Measurements from ENCODE around the gene KRTAP10-3. TPM values are rescaled to one million over a fixed set of nuclear protein-coding genes. Genes with fewer than 3 reads are reported as not detected.

Gene KRTAP10-3
- total and polyA plus RNA-seq, 9 of the 15 experiments (the other 6 are each of a cell fraction or from before 2014, with no cell fraction given): not detected

DNA sequence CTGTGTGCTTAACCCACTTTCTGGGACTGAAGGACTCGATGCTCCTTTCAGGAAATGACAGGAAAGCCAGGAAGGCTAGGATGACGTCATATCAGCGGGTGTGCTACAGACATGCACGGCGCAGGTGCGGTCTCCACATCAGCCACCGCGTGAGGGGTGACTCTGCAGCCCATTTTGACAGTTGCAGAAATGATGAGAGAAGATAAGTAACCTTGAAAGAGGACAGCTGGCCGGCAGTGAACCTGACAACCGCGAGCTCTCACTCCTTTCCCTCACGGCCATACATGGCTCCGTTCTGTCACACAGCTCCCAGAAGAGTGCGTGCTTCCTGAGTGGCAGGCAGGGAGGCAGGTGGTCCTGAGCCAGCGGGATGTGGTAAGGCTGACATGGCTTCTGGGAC is 23.5 kb upstream of the KRTAP10-3 start (continued):
- TF ChIP-seq, protein P1, sequence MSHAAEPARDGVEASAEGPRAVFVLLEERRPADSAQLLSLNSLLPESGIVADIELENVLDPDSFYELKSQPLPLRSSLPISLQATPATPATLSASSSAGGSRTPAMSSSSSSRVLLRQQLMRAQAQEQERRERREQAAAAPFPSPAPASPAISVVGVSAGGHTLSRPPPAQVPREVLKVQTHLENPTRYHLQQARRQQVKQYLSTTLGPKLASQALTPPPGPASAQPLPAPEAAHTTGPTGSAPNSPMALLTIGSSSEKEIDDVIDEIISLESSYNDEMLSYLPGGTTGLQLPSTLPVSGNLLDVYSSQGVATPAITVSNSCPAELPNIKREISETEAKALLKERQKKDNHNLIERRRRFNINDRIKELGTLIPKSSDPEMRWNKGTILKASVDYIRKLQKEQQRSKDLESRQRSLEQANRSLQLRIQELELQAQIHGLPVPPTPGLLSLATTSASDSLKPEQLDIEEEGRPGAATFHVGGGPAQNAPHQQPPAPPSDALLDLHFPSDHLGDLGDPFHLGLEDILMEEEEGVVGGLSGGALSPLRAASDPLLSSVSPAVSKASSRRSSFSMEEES (CRISPR knock-in tag; IDR thresholded peaks at IDR 0.05): no peak
- peak; percentile 56 for TF ChIP-seq GABPA (tag; conservative IDR thresholded peaks at IDR 0.05; ENCODE audit: low read depth)
- no peak for TF ChIP-seq KDM5B (IDR thresholded peaks at IDR 0.05; ENCODE audit: insufficient replicate concordance, low read depth, low read length)
- TF ChIP-seq EWSR1 (IDR thresholded peaks at IDR 0.05; ENCODE audit: borderline replicate concordance, low read depth, partially characterized antibody): no peak
- TF ChIP-seq CCAR2 (IDR thresholded peaks at IDR 0.05; ENCODE audit: low read depth, low read length): no peak
- TF ChIP-seq SNRNP70 (optimal IDR thresholded peaks at IDR 0.05; ENCODE audit: low read depth, low read length): no peak
- TF ChIP-seq, protein P2, sequence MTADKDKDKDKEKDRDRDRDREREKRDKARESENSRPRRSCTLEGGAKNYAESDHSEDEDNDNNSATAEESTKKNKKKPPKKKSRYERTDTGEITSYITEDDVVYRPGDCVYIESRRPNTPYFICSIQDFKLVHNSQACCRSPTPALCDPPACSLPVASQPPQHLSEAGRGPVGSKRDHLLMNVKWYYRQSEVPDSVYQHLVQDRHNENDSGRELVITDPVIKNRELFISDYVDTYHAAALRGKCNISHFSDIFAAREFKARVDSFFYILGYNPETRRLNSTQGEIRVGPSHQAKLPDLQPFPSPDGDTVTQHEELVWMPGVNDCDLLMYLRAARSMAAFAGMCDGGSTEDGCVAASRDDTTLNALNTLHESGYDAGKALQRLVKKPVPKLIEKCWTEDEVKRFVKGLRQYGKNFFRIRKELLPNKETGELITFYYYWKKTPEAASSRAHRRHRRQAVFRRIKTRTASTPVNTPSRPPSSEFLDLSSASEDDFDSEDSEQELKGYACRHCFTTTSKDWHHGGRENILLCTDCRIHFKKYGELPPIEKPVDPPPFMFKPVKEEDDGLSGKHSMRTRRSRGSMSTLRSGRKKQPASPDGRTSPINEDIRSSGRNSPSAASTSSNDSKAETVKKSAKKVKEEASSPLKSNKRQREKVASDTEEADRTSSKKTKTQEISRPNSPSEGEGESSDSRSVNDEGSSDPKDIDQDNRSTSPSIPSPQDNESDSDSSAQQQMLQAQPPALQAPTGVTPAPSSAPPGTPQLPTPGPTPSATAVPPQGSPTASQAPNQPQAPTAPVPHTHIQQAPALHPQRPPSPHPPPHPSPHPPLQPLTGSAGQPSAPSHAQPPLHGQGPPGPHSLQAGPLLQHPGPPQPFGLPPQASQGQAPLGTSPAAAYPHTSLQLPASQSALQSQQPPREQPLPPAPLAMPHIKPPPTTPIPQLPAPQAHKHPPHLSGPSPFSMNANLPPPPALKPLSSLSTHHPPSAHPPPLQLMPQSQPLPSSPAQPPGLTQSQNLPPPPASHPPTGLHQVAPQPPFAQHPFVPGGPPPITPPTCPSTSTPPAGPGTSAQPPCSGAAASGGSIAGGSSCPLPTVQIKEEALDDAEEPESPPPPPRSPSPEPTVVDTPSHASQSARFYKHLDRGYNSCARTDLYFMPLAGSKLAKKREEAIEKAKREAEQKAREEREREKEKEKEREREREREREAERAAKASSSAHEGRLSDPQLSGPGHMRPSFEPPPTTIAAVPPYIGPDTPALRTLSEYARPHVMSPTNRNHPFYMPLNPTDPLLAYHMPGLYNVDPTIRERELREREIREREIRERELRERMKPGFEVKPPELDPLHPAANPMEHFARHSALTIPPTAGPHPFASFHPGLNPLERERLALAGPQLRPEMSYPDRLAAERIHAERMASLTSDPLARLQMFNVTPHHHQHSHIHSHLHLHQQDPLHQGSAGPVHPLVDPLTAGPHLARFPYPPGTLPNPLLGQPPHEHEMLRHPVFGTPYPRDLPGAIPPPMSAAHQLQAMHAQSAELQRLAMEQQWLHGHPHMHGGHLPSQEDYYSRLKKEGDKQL (CRISPR knock-in tag; IDR thresholded peaks at IDR 0.05; ENCODE audit: borderline replicate concordance): no peak
- TF ChIP-seq ZSCAN32 (CRISPR knock-in tag; IDR thresholded peaks at IDR 0.05): no peak
- TF ChIP-seq, protein P3, sequence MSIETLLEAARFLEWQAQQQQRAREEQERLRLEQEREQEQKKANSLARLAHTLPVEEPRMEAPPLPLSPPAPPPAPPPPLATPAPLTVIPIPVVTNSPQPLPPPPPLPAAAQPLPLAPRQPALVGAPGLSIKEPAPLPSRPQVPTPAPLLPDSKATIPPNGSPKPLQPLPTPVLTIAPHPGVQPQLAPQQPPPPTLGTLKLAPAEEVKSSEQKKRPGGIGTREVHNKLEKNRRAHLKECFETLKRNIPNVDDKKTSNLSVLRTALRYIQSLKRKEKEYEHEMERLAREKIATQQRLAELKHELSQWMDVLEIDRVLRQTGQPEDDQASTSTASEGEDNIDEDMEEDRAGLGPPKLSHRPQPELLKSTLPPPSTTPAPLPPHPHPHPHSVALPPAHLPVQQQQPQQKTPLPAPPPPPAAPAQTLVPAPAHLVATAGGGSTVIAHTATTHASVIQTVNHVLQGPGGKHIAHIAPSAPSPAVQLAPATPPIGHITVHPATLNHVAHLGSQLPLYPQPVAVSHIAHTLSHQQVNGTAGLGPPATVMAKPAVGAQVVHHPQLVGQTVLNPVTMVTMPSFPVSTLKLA (conservative IDR thresholded peaks at IDR 0.05): peak in 1 of 2 experiments; percentile 57; a peak in 2 of 4 replicates
- TF ChIP-seq, protein P4, sequence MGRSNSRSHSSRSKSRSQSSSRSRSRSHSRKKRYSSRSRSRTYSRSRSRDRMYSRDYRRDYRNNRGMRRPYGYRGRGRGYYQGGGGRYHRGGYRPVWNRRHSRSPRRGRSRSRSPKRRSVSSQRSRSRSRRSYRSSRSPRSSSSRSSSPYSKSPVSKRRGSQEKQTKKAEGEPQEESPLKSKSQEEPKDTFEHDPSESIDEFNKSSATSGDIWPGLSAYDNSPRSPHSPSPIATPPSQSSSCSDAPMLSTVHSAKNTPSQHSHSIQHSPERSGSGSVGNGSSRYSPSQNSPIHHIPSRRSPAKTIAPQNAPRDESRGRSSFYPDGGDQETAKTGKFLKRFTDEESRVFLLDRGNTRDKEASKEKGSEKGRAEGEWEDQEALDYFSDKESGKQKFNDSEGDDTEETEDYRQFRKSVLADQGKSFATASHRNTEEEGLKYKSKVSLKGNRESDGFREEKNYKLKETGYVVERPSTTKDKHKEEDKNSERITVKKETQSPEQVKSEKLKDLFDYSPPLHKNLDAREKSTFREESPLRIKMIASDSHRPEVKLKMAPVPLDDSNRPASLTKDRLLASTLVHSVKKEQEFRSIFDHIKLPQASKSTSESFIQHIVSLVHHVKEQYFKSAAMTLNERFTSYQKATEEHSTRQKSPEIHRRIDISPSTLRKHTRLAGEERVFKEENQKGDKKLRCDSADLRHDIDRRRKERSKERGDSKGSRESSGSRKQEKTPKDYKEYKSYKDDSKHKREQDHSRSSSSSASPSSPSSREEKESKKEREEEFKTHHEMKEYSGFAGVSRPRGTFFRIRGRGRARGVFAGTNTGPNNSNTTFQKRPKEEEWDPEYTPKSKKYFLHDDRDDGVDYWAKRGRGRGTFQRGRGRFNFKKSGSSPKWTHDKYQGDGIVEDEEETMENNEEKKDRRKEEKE (IDR thresholded peaks at IDR 0.05; ENCODE audit: borderline replicate concordance in 1 of 2, control insufficient read depth in 1 of 2, low read depth in 2 of 2, low read length in 1 of 2): no peak
- TF ChIP-seq NFATC3 (IDR thresholded peaks at IDR 0.05): no peak
- TF ChIP-seq PML (IDR thresholded peaks at IDR 0.05; ENCODE audit: low read length): no peak
- 0 out of 4 replicates have a peak, but pooled peaks of 1 of the 2 experiments have one; percentile 22 for TF ChIP-seq RCOR1 (IDR thresholded peaks at IDR 0.05; ENCODE audit: borderline replicate concordance in 1 of 2, low read depth in 2 of 2, low read length in 2 of 2)
